WERI-Rb-1 (cell line): ENCODE data around the gene BCR.

Experiments used
- DNase-seq: peaks from one replicate; pipeline ENCODE4 v3.0.0-alpha.2; 2020
- H3K27ac ChIP-seq: fragments of 250-450 bp; sonication (Bioruptor Pico); 2 replicates; pipeline ENCODE4 v1.5.1; 2020; ENCODE audit warnings: mild to moderate bottlenecking, moderate library complexity
- H3K27me3 ChIP-seq: fragments of 250-450 bp; sonication (Bioruptor Pico); 2 replicates; pipeline ENCODE4 v1.5.1; 2021; ENCODE audit warnings: mild to moderate bottlenecking, low read depth, moderate library complexity; ENCODE audit not compliant: insufficient read depth, severe bottlenecking
- H3K36me3 ChIP-seq: fragments of 250-450 bp; sonication (Bioruptor Pico); 2 replicates; pipeline ENCODE4 v1.5.1; 2020; ENCODE audit warnings: mild to moderate bottlenecking, moderate library complexity
- H3K4me3 ChIP-seq: 2 replicates; pipeline ENCODE4 v1.5.1; 2011; ENCODE audit warnings: low read depth, mild to moderate bottlenecking, control low read depth, low read length
- H3K9me3 ChIP-seq: fragments of 250-450 bp; sonication (Bioruptor Pico); 2 replicates; pipeline ENCODE4 v1.5.1; 2021; ENCODE audit warnings: mild to moderate bottlenecking, moderate library complexity; ENCODE audit not compliant: severe bottlenecking
- CTCF ChIP-seq: IDR thresholded peaks from 2 replicates; pipeline ENCODE4 v1.5.1; 2011; ENCODE audit warnings: low read depth, mild to moderate bottlenecking, control low read depth, inconsistent platforms, low read length

BCR gene

GRCh38 chr22:23255506-23256170 is 75.3 kb downstream of the BCR start:
- no peak overlapping the region for H3K27ac ChIP-seq
- H3K36me3 ChIP-seq: peaks cover 61% of the 10 kb centered on the region
- DNase-seq: no peak
- no peaks in the 10 kb centered on the region for H3K9me3 ChIP-seq
- no peak overlapping the region for H3K4me3 ChIP-seq
- no peaks in the 10 kb centered on the region for H3K27me3 ChIP-seq
- no peak for TF ChIP-seq CTCF

- no peak overlapping the region for H3K27ac ChIP-seq
- TF ChIP-seq CTCF: no peak
- H3K4me3 ChIP-seq: no peak overlapping the region
- no peaks in the 10 kb centered on the region for H3K27me3 ChIP-seq
- DNase-seq: no peak
- peaks cover 68% of the 10 kb centered on the region for H3K36me3 ChIP-seq
- H3K9me3 ChIP-seq: no peaks in the 10 kb centered on the region
These were observed 76.0 kb downstream of the BCR start for GRCh38 chr22:23256171-23256932.

- Histone ChIP-seq H3K36me3 (peaks cover 77% of the 10 kb centered on the region), H3K27ac (no peak overlapping the region), H3K4me3 (no peak overlapping the region), H3K27me3 (no peaks in the 10 kb centered on the region), H3K9me3 (no peaks in the 10 kb centered on the region)
- no peak for TF ChIP-seq CTCF
- DNase-seq: no peak
These were observed 76.9 kb downstream of the BCR start for GRCh38 chr22:23256986-23257888.

- no peak overlapping the region for H3K27ac ChIP-seq
- no peak for DNase-seq
- H3K4me3 ChIP-seq: no peak overlapping the region
- TF ChIP-seq CTCF: no peak
- no peaks in the 10 kb centered on the region for H3K9me3 ChIP-seq
- H3K27me3 ChIP-seq: no peaks in the 10 kb centered on the region
- H3K36me3 ChIP-seq: peaks cover 78% of the 10 kb centered on the region
These were observed 77.8 kb downstream of the BCR start for GRCh38 chr22:23257889-23258825.

- Histone ChIP-seq H3K4me3 (no peak overlapping the region), H3K27ac (no peak overlapping the region), H3K36me3 (peaks cover 83% of the 10 kb centered on the region), H3K27me3 (no peaks in the 10 kb centered on the region), H3K9me3 (no peaks in the 10 kb centered on the region)
- no peak for DNase-seq
- no peak for TF ChIP-seq CTCF
These were observed 78.5 kb downstream of the BCR start for GRCh38 chr22:23258826-23259170.
